Stimulated activated naive CD8-positive, alpha-beta T cell treated with anti-CD3 and anti-CD28 coated beads, Interleukin-15, Interleukin-2, amounts not matched to agents 100 U/mL and 50 U/mL, for 24 hours (primary cell): ENCODE data around the gene ITGA7.

ENCODE experiments used
- ATAC-seq: fragments of 150-1000 bp; cut with Tn5 transposase; one replicate; pipeline ENCODE4 v1.10.0; 2021
- DNase-seq: peaks from one replicate; pipeline ENCODE4 v3.0.0; 2021

Gene ITGA7

DNA sequence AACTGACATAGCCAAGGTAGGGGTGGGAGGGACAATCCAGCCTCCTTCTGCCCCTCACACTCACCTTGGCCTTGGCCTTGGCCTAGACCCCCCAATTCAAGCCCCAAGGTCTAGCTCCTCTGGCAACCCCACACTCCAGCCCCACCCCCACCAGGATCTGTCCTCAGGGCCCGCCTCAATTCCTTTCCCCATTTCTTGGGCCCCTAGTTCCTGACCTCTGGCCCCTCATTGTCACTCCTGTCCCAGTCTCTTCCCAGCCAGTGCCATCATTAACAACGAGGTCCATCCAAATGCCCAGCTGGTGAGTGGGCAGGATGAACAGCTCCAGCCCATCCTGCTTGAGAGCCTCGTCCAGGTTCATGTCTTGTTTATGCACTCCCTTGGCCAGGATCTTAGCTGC lies 28.4 kb upstream of the ITGA7 start:
- DNase-seq, result no peak
- no peak for ATAC-seq

DNA sequence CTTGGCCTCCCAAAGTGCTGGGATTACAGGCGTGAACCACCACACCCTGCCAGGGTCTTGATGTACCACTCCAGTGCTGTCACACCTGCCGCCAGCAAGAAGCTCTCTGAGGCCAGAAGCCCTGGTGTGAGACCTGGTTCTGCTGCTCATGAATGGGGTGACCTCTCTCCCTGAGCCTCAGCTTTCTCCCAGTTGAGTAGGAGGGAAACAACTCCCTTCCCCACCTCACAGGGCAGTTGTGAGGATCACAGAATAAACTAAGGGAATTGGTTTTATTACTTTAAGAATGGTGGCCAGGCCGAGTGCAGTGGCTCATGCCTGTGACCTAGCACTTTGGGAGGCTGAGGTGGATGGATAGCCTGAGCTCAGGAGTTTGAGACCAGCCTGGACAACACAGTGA lies 26.9 kb upstream of the ITGA7 start:
- no peak for ATAC-seq
- DNase-seq, result no peak

DNA sequence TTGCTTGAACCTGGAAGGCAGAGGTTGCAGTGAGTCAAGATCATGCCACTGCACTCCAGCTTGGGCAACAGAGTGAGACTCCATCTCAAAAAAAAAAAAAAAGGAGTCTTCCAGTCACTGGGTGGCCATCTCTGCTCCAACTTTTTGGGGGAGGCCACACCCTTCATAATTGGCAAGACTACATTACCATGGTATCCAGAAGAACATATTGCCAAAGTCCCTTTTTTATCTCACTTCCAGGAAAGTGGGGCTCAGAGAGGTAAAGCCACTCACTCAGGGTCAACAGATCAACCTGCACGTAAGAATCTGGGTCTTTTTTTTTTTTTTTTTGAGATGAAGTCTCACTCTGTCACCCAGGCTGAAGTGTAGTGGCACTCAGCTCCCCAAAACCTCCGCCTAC lies 26.2 kb upstream of the ITGA7 start:
- ATAC-seq (no peak), DNase-seq (no peak)

DNA sequence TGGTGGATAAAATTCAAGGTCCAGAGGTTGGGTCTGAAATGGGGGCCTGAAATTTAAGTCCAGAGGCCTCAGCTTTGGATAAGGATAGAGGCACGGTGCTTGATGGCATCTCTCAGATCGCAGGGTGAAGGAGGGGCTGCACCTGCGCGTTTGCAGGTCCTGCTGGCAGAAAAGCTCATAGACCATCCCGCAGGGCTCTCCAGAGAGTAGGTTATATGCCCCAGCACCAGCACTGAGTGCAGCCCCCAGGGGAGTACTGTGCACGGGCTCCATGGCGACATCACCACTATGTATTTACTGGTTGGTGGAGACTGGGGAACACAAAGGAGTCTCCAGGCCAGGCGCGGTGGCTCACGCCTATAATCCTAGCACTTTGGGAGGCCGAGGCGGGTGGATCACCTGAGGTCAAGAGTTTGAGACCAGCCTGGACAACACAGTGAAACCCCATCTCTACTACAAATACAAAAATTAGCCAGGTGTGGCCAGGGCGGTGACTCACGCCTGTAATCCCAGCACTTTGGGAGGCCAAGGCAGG lies 25.4 kb upstream of the ITGA7 start:
- no peak for DNase-seq

DNA sequence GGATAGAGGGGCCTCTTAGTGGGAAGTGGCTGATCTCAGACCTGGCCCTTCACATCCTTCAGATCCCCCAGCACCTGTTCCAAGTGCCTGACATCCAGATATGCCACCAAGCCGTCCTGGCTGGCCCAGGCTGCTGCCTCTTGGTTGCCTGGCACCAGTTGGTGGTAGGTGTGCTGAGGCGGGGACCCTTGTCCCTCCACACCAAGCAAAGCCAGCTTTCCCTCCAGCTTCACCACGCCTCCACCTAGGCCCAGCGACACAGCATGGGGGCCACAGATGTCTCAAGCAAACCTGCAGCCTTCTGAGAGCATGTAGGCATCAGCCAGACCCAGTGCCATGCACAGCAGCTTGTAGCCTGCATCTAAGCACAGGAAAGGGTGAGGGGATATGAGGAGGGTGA lies 24.6 kb upstream of the ITGA7 start:
- no peak for ATAC-seq
- no peak for DNase-seq

More for the DNA sequence above, 25.4 kb upstream of the ITGA7 start:
- no peak for ATAC-seq

DNA sequence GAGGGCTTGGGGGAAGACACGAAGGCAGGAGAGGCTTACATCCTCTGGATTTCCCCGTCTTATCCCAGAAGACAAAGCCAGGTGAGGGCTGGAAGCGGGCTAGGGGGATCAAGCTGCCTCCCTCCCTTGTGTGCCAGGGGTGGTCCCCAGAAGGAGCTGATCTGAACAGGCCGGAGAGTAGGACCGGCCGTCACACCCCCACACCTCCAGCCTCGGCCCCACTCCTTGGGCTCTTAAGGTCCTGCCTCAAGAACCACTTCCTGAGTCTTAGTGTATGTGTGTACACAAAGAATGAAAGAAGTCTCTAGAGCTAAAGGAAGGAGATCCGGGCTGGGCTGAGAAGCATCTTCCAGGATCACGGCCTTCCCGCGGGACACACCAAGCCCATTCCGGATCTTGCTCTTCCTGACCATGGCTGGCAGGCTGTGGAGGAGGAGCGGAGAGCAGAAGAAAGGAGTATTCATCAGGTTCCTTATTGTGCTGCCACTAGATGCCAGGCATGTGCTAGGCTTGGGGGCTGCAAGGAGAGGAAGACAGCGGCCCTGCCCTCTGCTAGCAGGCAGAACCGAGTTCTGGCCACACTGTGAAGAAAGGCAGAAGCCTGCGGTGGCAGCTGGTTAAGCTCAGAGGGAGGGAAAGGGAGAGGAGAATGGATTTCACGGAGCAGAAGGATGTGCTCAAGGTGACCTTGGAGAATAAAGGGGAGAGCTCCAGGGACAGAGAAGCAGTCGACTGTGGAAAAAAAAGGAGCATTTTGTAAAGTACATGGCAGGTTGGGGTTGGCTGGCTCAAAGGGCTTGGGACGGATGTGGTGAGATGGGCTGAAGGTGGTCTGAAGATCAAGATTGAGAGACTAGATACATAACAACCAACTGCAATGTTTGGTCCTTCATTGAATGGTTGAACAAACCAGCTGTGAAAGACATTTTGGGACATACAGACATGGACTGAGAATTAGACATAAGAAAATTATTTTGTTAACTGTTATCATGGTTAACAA lies 22.4 kb upstream of the ITGA7 start:
- peak; percentile 42 for DNase-seq
- peak; percentile 30 for ATAC-seq

DNA sequence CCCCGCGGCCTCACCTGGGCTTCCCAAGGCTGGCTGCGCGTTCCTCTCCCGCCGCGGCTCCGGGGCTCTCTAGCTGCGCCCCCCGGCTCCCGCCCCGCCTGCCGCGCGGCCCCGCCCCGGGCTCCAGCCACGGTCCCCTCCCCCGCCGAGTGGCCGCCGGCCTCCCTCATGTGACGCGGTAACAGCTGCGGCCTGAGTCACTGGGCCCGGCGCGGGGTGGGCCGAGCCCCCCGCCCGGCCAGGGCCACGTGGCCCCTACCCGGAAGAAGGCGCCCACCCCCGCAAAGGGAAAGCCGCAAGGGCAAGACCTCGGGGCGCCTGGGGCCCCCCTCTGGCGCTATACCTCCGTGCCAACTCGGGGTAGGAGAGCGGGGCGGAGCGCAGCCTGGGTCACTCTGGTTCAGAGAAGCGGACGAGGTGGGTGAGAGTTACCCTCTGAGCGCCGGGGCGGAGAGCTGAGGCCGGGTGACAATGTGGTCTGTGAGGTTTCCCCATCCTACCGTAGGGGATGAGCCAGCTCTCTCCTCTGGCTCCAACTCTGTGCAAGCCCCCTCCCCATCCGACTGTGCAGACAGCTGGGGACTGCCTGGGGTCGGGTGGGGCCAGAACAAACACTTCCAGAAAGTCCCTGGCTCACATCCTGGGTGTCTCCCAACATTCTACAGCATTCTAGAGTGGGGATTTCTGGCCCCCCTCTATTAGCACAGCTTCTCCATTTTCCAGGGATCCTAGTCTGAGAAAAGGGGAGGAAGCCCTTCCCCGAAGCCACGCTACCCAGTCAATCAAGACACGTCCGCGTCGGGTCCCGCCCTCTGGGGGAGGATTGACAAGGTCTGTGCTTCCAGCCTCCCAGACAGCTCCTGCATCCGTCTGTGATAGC lies 21.5 kb upstream of the ITGA7 start, which contains the start of gene CD63:
Gene CD63, minus strand, starts transcription at position 71 of the 880 bp plus-strand sequence. CDS start 668 bp downstream, outside the sequence.
- peak; percentile 79 for ATAC-seq
- DNase-seq, result peak; percentile 86

DNA sequence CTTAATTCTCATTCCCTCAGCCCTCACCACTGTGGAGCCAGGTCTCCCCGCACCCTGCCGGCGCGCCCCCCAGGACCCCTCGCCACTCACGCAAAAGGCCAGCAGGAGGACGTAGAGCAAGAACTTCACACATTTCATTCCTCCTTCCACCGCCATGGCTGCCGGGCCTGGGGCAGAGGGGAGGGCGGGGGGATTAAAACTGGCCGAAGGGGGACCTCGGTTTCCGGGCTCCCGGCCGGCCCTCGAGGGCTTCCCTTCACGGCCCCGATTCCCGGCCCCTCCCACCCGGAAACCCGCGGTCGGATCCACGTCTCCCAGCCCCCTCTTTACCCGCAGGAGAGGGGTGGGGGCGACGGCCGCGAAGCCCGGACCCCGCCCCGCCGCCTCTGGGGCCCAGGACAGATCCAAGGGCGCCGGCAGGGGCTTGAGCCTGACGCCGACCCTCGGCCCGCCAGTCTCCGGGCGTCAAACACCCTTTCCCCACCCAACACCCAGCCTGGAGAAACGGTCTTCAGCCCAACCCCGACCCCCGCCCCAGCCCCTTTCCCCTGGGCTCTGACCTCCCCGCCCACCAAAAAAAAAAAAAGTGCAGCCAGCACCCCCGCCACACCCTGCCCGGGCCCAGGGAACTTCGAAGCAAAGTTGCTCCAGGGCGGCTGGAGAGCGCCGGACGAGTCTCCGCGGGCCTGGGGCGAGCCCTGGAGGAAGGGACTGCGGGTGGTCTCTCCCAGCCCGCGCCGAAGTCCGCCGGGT lies 20.7 kb upstream of the ITGA7 start:
- ATAC-seq (no peak), DNase-seq (peak; percentile 49)

DNA sequence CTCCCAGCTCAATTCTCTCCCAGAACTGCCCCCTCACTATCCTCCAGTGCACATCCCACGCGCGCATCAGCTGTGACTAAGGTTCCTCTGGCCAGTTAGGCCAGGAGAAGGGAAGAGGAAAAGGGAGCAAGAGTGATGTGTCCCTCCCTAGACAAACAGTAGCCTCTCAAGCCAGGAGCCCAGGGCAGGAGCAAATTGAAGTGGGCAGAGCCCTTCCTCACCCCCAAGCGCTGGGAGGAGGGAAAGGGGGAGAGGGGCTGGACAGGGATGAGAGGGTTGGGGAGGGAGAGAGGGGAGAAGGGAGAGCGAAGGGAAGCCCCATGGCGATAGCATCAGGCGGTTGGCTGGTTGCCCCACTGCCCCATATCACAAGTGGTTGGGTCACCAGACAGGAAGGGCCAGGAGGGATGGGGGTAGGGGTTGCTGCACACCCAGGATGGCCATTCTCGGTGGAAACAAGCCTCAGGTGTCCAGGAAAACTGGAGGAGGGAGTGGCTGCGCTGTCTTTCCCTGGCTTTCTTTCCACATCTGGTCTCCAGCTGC lies 20.0 kb upstream of the ITGA7 start:
- no peak for ATAC-seq
- no peak for DNase-seq

DNA sequence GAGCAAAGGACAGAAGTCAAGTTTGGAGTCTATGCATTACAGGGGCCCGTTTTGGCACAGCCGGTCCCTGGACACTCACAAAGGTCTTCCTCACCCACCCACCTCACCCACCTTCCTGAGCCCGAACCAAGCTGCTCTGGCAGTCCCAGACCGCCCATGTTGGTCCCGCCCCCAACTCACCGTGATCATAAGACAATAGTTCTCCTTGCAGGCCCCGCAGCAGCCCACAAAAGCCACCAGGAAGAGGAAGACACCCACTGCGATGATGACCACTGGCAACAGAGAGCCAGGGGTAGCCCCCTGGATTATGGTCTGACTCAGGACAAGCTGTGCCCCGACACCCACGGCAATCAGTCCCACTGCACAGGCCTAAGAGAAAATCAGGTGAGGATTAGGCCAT lies 19.3 kb upstream of the ITGA7 start:
- DNase-seq, result no peak
- no peak for ATAC-seq

DNA sequence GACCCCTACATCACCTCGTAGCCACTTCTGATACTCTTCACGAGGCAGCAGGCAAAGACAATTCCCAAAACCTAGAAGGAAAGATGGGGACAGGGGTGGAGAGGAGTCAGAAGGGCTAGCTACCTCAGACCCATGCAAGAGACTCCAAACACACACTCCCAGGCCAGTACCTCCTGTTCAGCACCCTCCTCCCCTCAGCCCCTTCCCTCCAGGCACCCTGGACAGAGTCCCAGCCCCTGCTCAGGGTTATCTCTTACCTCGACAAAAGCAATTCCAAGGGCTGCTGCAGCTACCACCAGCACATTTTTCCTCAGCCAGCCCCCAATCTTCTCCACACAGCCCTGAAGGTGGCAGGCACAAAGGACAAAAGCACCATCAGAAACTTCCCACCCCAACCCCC lies 17.9 kb upstream of the ITGA7 start:
- ATAC-seq, result no peak
- DNase-seq, result no peak

DNA sequence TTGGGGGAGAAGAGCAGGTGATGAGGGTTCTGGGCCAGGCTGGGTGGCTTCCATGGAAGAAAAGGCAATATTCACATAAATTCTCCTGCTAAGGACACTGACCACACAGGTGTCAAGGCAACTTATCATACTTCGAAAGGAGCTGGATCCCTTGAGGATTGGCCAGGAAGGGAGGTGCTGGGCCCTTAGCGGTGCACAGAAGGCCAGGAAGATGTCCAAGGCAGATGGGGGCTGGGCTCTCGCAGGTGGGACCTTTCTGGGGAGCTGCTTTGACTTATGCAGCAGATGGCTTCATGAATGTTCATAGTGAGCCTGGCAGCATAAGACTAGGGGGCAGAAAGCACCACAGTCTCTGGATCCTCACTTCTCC lies 17.2 kb upstream of the ITGA7 start:
- ATAC-seq (no peak), DNase-seq (no peak)

DNA sequence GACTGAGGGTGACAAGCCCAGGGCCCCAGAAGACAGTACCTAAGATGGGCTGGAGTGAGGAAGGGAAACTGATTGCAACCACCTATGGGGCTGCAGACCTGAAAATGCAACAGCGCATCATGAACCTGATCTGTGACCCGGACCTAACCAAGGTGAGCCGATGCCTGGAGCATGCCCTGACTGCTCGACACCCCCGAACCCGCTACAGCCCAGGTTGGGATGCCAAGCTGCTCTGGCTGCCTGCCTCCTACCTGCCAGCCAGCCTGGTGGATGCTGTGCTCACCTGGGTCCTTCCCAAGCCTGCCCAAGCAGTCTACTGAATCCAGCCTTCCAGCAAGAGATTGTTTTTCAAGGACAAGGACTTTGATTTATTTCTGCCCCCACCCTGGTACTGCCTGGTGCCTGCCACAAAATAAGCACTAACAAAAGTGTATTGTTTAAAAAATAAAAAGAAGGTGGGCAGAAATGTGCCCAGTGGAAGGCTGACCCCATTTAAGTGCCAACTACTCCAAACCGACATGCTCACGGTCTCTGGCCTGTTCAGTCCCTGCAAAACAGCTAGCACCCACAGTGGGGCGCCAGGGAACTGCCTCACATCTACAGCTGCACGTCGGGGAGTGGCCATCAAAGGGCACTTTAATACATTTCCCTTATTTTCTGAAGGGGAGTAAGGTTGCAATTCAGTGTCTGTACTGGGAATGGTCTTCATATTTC lies 16.7 kb upstream of the ITGA7 start:
- ATAC-seq, result no peak
- DNase-seq, result peak; percentile 73

DNA sequence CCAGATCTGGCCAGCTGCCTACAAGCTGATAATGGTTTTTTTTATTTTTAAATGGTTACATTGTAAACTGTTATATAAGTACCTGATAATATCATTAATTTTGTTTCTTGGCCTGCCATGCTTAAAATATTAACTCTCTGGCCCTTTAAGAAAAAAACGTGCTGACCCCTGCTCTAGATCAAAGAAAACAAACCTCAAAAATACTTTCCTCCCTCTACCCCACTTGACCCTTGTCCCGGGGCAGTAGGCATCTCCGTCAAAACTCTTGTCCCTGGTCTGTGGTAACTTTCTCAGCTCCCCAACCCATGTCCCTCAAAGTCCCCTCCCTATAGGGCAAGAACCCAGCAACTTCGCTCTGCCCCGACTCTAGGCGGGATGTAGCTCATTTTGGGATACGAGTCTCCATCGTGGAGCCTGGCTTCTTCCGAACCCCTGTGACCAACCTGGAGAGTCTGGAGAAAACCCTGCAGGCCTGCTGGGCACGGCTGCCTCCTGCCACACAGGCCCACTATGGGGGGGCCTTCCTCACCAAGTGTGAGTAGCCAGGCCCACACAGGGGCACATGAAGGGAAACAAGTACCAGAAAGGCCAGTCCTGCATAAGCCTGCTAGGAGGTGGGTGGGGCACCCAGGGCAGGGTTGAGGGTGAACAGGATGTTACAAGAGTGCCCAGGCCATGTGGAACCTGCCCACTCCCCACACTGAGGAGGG lies 16.0 kb upstream of the ITGA7 start:
- no peak for DNase-seq

DNA sequence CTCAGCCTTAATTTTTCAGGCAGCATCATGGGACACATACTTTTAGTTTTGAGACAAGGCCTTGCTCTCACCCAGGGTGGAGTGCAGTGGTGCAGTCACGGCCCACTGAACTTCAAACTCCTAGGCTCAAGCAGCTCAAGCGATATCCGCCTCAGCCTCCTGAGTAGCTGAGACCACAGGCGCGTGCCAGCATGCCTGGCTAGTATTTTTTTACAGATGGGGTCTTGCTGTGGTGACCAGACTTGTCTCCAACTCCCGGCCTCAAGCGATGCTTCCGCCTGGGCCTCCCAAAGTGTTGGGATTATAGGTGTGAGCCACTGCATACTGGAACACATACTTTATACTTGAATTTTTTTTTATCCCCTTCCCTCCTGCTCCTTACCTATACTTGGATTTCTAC lies 15.2 kb upstream of the ITGA7 start:
- ATAC-seq (no peak), DNase-seq (no peak)

More for the DNA sequence above, 16.0 kb upstream of the ITGA7 start:
- ATAC-seq, result no peak

DNA sequence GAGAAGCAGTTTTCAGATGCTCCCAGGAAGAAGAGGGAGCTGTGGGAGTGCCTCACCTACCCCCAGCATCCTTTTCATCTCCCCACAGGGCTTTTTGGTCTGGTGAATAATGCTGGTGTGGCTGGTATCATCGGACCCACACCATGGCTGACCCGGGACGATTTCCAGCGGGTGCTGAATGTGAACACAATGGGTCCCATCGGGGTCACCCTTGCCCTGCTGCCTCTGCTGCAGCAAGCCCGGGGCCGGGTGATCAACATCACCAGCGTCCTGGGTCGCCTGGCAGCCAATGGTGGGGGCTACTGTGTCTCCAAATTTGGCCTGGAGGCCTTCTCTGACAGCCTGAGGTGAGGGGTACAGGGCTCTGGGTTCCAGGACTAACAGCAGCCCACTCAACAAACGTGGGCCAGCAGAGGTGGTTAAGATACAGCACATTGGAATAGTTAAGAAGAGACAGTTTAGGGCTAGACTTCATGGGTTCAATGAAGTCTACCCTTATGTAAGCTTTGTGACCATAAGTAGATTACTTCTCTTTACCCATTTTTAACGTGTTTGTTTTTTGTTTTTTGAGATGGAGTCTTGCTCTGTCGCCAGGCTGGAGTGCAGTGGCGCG lies 14.0 kb upstream of the ITGA7 start:
- ATAC-seq (no peak), DNase-seq (no peak)

DNA sequence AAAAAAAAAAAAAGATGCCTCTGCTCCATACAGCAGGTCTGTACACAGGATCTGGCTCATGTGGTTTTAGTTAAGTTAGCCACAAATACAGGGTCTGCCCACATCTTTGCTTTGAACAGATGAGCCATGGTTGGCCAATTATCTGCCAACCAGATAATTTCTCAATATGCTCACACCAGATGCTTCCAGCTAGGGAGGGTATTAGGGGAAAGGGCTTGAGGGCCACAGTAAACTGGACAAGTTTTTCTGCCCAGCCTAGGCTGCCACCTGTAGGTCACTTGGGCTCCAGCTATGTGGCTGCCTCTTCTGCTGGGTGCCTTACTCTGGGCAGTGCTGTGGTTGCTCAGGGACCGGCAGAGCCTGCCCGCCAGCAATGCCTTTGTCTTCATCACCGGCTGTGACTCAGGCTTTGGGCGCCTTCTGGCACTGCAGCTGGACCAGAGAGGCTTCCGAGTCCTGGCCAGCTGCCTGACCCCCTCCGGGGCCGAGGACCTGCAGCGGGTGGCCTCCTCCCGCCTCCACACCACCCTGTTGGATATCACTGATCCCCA lies 13.3 kb upstream of the ITGA7 start:
- ATAC-seq (no peak), DNase-seq (no peak)

DNA sequence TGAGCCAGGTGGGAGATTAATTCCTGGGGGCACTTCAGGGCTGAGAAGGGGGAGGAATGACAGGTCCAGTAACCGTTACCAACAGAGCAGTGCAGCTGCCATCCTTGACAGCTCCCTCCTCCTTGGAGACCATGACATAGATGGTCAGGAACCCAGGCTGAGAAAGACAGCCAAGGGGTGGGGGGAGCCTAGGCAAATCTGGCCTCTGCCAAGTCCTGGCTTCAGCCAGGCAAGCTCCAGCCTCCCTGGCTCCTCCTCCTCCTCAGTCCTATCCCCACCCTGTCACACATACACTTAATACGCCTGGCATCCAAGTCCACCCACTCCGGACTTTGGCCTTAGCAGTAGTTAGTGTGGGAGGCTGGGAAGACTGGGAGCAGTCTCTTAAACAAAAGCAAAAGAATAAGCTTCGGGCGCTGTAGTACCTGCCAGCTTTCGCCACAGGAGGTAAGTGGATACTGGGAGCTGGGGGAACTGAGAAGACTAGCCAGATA lies 12.4 kb upstream of the ITGA7 start, which contains the start of gene RDH5:
Gene RDH5, plus strand, starts transcription at position 323 of the 494 bp plus-strand sequence. CDS start 792 bp downstream, outside the sequence.
- ATAC-seq (no peak), DNase-seq (no peak)

DNA sequence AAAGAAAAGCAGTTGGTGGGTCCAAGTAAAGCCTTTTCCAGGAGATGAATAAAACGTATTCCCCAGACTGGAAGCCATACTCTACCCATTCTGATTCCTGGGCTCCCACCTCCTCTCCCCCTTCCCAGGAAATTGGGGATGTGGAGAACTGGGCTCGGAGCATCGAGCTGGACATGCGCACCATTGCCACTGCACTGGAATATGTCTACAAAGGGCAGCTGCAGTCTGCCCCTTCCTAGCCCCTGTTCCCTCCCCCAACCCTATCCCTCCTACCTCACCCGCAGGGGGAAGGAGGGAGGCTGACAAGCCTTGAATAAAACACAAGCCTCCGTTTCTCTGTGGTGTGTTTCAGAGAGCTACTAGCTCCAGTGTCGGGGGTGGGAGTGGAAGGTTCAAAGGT lies 11.7 kb upstream of the ITGA7 start:
- no peak for ATAC-seq
- DNase-seq, result no peak
